PC-9 (cell line): Measurements from ENCODE around the gene ARPC4. TPM values are rescaled to one million over a fixed set of nuclear protein-coding genes. Genes with fewer than 3 reads are reported as not detected.

Source experiments
- BruUV-seq: library from RNA; stranded (reverse); fragments of 400-500 nt; replicated peaks from 2 replicates; lab custom pipeline; 2021; lab: Mats Ljungman, UMichigan
- CTCF ChIA-PET: fragments of 300-600 bp; sonication (Branson Sonifier 250); formaldehyde crosslinking; loops from one replicate; lab custom pipeline; 2022; ENCODE audit warnings: antibody characterized with exemption; lab: Charles Lee
- POLR2A ChIA-PET: fragments of 300-600 bp; sonication (Branson Sonifier 250); formaldehyde crosslinking; loops from one replicate; lab custom pipeline; 2022; ENCODE audit warnings: antibody characterized with exemption; ENCODE audit not compliant: unreplicated experiment; lab: Charles Lee
- DNase-seq, 2 experiments: peaks; one replicate each; pipeline versions ENCODE4 v3.0.0 to v3.0.0-alpha.2; 2015 to 2022; ENCODE audit warnings: mixed read lengths in 1 of 2
- H2AFZ ChIP-seq: fragments of 200-600 bp; sonication (generic); 2 replicates; pipeline ENCODE4 v1.8.1; 2017; ENCODE audit warnings: antibody characterized with exemption
- H3F3A ChIP-seq: fragments of 200-600 bp; sonication (generic); 2 replicates; pipeline ENCODE4 v1.8.1; 2017; ENCODE audit warnings: antibody characterized with exemption, mild to moderate bottlenecking, low read depth; ENCODE audit not compliant: insufficient read depth
- H3K27ac ChIP-seq: fragments of 200-600 bp; sonication (generic); 2 replicates; pipeline ENCODE4 v1.6.1; 2016; ENCODE audit warnings: mixed run types
- H3K27me3 ChIP-seq: fragments of 200-600 bp; sonication (generic); 2 replicates; pipeline ENCODE4 v1.6.1; 2016; ENCODE audit warnings: low read depth, mixed run types; ENCODE audit not compliant: insufficient read depth
- H3K36me3 ChIP-seq: fragments of 200-600 bp; sonication (generic); 2 replicates; pipeline ENCODE4 v1.6.1; 2016; ENCODE audit warnings: low read depth, mixed run types
- H3K4me1 ChIP-seq: fragments of 200-600 bp; sonication (generic); replicated peaks from 2 replicates; pipeline ENCODE4 v1.6.1; 2016; ENCODE audit warnings: mixed run types; ENCODE audit not compliant: insufficient read depth
- H3K4me2 ChIP-seq: fragments of 200-600 bp; sonication (generic); 2 replicates; pipeline ENCODE4 v1.6.1; 2017; ENCODE audit warnings: mixed run types
- H3K4me3 ChIP-seq: fragments of 200-600 bp; sonication (generic); 2 replicates; pipeline ENCODE4 v1.6.1; 2016; ENCODE audit warnings: mixed run types
- H3K79me2 ChIP-seq: fragments of 200-600 bp; sonication (generic); 2 replicates; pipeline ENCODE4 v1.6.1; 2017; ENCODE audit warnings: low read depth, mixed run types
- H3K9me2 ChIP-seq: fragments of 200-600 bp; sonication (generic); 2 replicates; pipeline ENCODE4 v1.8.1; 2017; ENCODE audit warnings: mild to moderate bottlenecking; ENCODE audit not compliant: insufficient read depth
- H3K9me3 ChIP-seq: fragments of 200-600 bp; sonication (generic); 2 replicates; pipeline ENCODE4 v1.8.1; 2016; ENCODE audit warnings: low read depth; ENCODE audit not compliant: insufficient read depth
- H4K20me1 ChIP-seq: fragments of 200-600 bp; sonication (generic); 2 replicates; pipeline ENCODE4 v1.8.1; 2017; ENCODE audit not compliant: insufficient read depth
- CTCF ChIP-seq: fragments of 200-600 bp; sonication (generic); conservative IDR thresholded peaks from 2 replicates; pipeline ENCODE4 v1.6.1; 2017; ENCODE audit warnings: mixed run types, antibody characterized with exemption, mild to moderate bottlenecking, moderate library complexity
- EZH2 ChIP-seq: fragments of 200-600 bp; sonication (generic); IDR thresholded peaks from 2 replicates; pipeline ENCODE4 v1.8.0; 2017; ENCODE audit warnings: antibody characterized with exemption, low read depth
- intact Hi-C: fragments of 100-400 bp; cut with micrococcal nuclease; formaldehyde crosslinking; loops from one replicate; pipeline ENCODE4 v1.10.0; 2022; ENCODE audit not compliant: unreplicated experiment
- total RNA-seq: library from RNA; stranded (reverse); gene quantifications from 2 replicates; pipeline ENCODE4 v1.2.3, GENCODE V29; 2021

Gene ARPC4
- total RNA-seq, 1 experiment from 2014 or later: 127 TPM

- Histone ChIP-seq H2AFZ (no peak overlapping the region), H3K36me3 (peaks cover 62% of the 10 kb centered on the region), H3K4me3 (no peak overlapping the region), H4K20me1 (peaks cover 39% of the 10 kb centered on the region), H3K4me2 (no peak overlapping the region), H3F3A (peaks cover 40% of the 10 kb centered on the region), H3K79me2 (peaks cover 11% of the 10 kb centered on the region), H3K4me1 (no peaks in the 10 kb centered on the region), H3K9me3 (no peaks in the 10 kb centered on the region), H3K9me2 (no peaks in the 10 kb centered on the region), H3K27ac (no peak overlapping the region), H3K27me3 (no peaks in the 10 kb centered on the region)
- CTCF ChIA-PET: interaction anchor here (1.3 kb wide), 1 partner anchor 146 kb away, joined by 3 read pairs; no protein-coding TSS in a partner anchor
- POLR2A ChIA-PET: no interaction called here
- no peak for TF ChIP-seq EZH2
- peak; percentile 65 for TF ChIP-seq CTCF
- intact Hi-C loops: loop anchor here (10.0 kb wide), 1 partner anchor 296 kb away; no protein-coding TSS in a partner anchor
- BruUV-seq: no TSS peak
- DNase-seq: no peak
Measured at GRCh38 chr3:9800529-9800928, 7.6 kb downstream of the ARPC4 start.

GRCh38 chr3:9803494-9803893 lies 10.6 kb downstream of the ARPC4 start:
- POLR2A ChIA-PET: interaction anchor here (0.5 to 0.6 kb wide), 2 partner anchors 23 to 208 kb away, joined by 4 read pairs; no protein-coding TSS in a partner anchor
- intact Hi-C loops: loop anchor here (10.0 kb wide), 1 partner anchor 299 kb away; no protein-coding TSS in a partner anchor

GRCh38 chr3:9804996-9805395 lies 12.1 kb downstream of the ARPC4 start:
- Histone ChIP-seq H3K79me2 (no peaks in the 10 kb centered on the region), H3F3A (peaks cover 48% of the 10 kb centered on the region), H3K9me3 (no peaks in the 10 kb centered on the region), H3K27ac (no peak overlapping the region), H3K4me1 (peaks cover 14% of the 10 kb centered on the region), H3K36me3 (peaks cover 31% of the 10 kb centered on the region), H4K20me1 (peaks cover 12% of the 10 kb centered on the region), H3K9me2 (no peaks in the 10 kb centered on the region), H2AFZ (no peak overlapping the region), H3K27me3 (no peaks in the 10 kb centered on the region), H3K4me3 (no peak overlapping the region), H3K4me2 (no peak overlapping the region)
- TF ChIP-seq EZH2 (no peak), CTCF (no peak)
- intact Hi-C loops: loop anchor here (10.0 kb wide), 1 partner anchor 300 kb away; no protein-coding TSS in a partner anchor
- DNase-seq: no peak
- CTCF ChIA-PET: interaction anchor here (0.6 kb wide), 1 partner anchor 211 kb away, joined by 3 read pairs; no protein-coding TSS in a partner anchor
- no TSS peak for BruUV-seq
- POLR2A ChIA-PET: interaction anchor here (0.7 kb wide), 1 partner anchor 141 kb away, joined by 3 read pairs; no protein-coding TSS in a partner anchor

More at GRCh38 chr3:9803494-9803893, 10.6 kb downstream of the ARPC4 start:
- CTCF ChIA-PET: no interaction called here
- no peak for TF ChIP-seq EZH2
- no peak for TF ChIP-seq CTCF
- Histone ChIP-seq H3K9me2 (no peaks in the 10 kb centered on the region), H4K20me1 (peaks cover 21% of the 10 kb centered on the region), H3K4me1 (peaks cover 3% of the 10 kb centered on the region), H3K4me3 (no peak overlapping the region), H3K4me2 (no peak overlapping the region), H2AFZ (no peak overlapping the region), H3K79me2 (no peaks in the 10 kb centered on the region), H3F3A (peaks cover 49% of the 10 kb centered on the region), H3K27me3 (no peaks in the 10 kb centered on the region), H3K9me3 (no peaks in the 10 kb centered on the region), H3K36me3 (peaks cover 43% of the 10 kb centered on the region), H3K27ac (no peak overlapping the region)
- no TSS peak for BruUV-seq
- DNase-seq: no peak
